NCI-H774 (cell line): ENCODE measurements around the gene GORAB.

Source experiments
- DNase-seq: peaks from one replicate; lab custom pipeline; 2025; lab: John Stamatoyannopoulos, UW

GORAB gene

GRCh38 chr1:170592591-170593111, 60.7 kb downstream of the GORAB start:
- DNase-seq = no peak

- no peak for DNase-seq
These were observed 61.4 kb downstream of the GORAB start for GRCh38 chr1:170593173-170594011.

DNA sequence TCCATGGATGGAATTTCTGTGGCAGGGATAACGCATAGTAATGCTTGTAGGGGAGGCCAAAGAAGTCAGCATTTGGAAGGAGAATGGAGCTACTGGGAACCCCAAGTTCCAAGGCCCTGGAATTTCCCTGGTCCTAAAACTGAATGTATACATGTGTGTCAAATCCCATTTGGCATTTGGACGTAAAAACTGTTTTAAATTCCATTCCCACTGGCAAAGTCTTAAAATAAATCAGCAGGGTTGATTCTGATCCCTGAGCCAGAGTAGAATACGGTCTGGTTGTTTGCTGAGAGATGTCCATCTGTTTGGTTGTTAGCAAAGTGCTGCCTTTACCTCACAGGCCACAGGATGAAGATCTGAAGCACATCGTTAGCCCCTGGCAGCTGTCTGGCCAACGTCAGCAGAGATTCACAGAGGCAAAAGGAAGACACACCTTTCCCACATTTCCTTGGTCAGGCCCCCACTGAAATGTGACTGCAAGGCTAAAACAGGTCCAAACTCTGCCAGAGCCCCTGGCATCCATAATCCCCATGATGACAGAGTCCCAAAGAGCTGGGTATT, 62.2 kb downstream of the GORAB start:
- DNase-seq = no peak

DNA sequence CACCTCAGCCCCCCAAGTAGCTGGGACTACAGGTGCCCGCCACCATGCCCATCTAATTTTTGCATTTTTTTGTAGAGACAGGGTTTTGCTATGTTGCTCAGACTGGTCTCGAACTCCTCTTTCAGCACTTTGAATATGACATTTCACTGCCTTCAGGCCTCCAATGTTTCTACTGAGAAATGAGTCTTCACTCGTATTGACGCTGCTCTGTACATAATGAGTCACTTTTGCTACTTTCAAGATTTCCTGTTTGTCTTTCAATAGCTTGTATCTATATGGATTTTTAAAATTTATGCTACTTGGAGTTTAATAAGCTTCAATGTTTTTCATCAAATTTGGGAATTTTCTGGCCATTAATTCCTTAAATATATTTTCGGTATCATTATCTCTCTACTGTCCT, 64.7 kb downstream of the GORAB start:
- no peak for DNase-seq

DNA sequence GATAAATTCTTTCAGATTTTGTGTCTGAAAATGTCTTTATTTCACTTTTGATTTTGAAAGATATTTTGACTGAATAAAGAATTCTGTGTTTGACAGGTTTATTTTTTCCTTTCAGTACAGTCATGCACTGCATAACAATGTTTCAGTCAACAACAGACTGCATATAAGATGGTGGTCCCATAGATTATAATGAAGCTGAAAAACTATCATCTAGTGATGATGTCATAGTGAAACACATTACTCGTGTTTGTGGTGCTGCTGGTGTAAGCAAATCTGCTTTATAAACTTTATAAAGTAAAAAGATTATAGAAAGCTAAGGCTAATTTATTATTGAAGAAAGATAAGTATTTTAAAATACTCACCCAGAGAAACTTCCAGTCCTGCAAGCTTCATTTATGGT, 66.7 kb downstream of the GORAB start:
- no peak for DNase-seq

DNA sequence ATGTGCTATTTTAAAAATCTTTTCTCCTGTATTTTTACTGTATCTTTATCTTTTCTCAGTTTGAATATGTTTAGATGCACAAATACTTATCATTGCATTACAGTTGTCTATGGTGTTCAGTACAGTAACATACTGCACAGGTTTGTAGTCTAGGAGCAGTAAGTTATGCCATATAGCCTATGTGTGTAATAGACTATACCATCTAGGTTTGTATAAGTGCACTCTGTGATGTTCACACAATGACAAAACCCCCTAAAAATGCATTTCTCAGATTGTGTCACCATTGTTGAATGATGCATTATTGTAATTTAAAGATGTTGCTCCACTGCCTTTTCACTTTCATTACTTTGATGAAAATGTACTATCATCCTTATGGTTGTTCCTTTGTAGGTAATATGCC, 67.1 kb downstream of the GORAB start:
- DNase-seq = no peak

DNA sequence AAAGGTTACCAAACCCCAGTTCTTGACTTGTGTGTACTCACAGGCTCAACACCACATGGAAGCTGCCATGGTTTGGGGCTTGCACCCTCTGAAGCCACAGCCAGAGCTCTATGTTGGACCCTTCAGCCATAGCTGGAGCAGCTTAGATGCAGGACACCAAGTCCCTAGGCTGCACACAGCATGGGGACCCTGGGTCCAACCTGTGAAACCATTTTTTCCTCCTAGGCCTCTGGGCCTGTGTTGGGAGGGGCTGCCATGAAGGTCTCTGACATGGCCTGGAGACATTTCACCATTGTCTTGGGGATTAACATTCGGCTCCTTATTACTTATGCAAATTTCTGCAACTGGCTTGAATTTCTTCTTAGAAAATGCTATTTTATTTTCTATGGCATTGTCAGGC, 69.9 kb downstream of the GORAB start:
- no peak for DNase-seq
